IMR-90 (cell line): ENCODE results near the gene RIMBP3C. TPM values are rescaled to one million over a fixed set of nuclear protein-coding genes. Genes with fewer than 3 reads are reported as not detected.

Experiments used
- ATAC-seq: fragments of 200-7000 bp; cut with Tn5 transposase; 2 replicates; pipeline ENCODE4 v1.9.1; 2020; ENCODE audit warnings: low read depth, mild to moderate bottlenecking, moderate library complexity
- BruUV-seq: library from RNA; stranded (reverse); fragments of 400-500 nt; replicated peaks from 2 replicates; lab custom pipeline; 2021; lab: Mats Ljungman, UMichigan
- CTCF ChIA-PET: fragments of 300-600 bp; formaldehyde crosslinking; extraction: SDS; loops from one replicate; lab custom pipeline; 2021; ENCODE audit warnings: antibody characterized with exemption; lab: Yijun Ruan, JAX
- POLR2A ChIA-PET: fragments of 300-600 bp; sonication (Branson Sonifier 250); formaldehyde crosslinking; loops from one replicate; lab custom pipeline; 2022; ENCODE audit warnings: antibody characterized with exemption; ENCODE audit not compliant: unreplicated experiment; lab: Charles Lee
- DNase-seq: peaks from one replicate; pipeline ENCODE4 v3.0.0; 2013
- H2AFZ ChIP-seq: replicated peaks from 2 replicates; pipeline ENCODE3; 2013; ENCODE audit warnings: low read length, mild to moderate bottlenecking; ENCODE audit not compliant: poor library complexity
- H2AK5ac ChIP-seq: 2 replicates; pipeline ENCODE4 v1.6.1; 2013; ENCODE audit warnings: low read depth, low read length, inconsistent platforms
- H2AK9ac ChIP-seq: replicated peaks from 2 replicates; pipeline ENCODE3; 2013; ENCODE audit warnings: mild to moderate bottlenecking, low read depth, low read length, moderate library complexity; ENCODE audit not compliant: poor library complexity
- H2BK120ac ChIP-seq: 2 replicates; pipeline ENCODE4 v1.6.1; 2013; ENCODE audit warnings: low read depth, low read length, inconsistent platforms
- H2BK15ac ChIP-seq: 3 replicates; pipeline ENCODE4 v1.6.1; 2013; ENCODE audit warnings: low read depth, low read length, inconsistent platforms
- H2BK20ac ChIP-seq: 2 replicates; pipeline ENCODE4 v1.6.1; 2013; ENCODE audit warnings: low read depth, mild to moderate bottlenecking, inconsistent platforms, low read length, moderate library complexity
- H2BK5ac ChIP-seq: 2 replicates; pipeline ENCODE4 v1.6.1; 2013; ENCODE audit warnings: mild to moderate bottlenecking, low read depth, low read length, inconsistent platforms; ENCODE audit not compliant: poor library complexity, severe bottlenecking
- H3K14ac ChIP-seq: replicated peaks from 2 replicates; pipeline ENCODE4 v1.6.1; 2013; ENCODE audit warnings: low read depth, low read length, inconsistent platforms
- H3K18ac ChIP-seq: 2 replicates; pipeline ENCODE4 v1.6.1; 2013; ENCODE audit warnings: low read depth, low read length, control low read depth
- H3K23ac ChIP-seq: 2 replicates; pipeline ENCODE4 v1.6.1; 2013; ENCODE audit warnings: low read depth, low read length, inconsistent platforms
- H3K27ac ChIP-seq: 2 replicates; pipeline ENCODE4 v1.5.1; 2013; ENCODE audit warnings: mild to moderate bottlenecking, control low read depth, low read length; ENCODE audit not compliant: insufficient read depth
- H3K27me3 ChIP-seq: 2 replicates; pipeline ENCODE4 v1.6.1; 2013; ENCODE audit warnings: low read length; ENCODE audit not compliant: control insufficient read depth, insufficient read depth
- H3K36me3 ChIP-seq: 2 replicates; pipeline ENCODE4 v1.6.1; 2013; ENCODE audit warnings: low read length, mixed read lengths; ENCODE audit not compliant: control insufficient read depth, insufficient read depth
- H3K4ac ChIP-seq: 2 replicates; pipeline ENCODE4 v1.6.1; 2013; ENCODE audit warnings: low read depth, low read length, inconsistent platforms
- H3K4me1 ChIP-seq: 2 replicates; pipeline ENCODE4 v1.6.1; 2013; ENCODE audit warnings: low read length, mixed read lengths; ENCODE audit not compliant: control insufficient read depth, insufficient read depth
- H3K4me2 ChIP-seq: 2 replicates; pipeline ENCODE4 v1.6.1; 2013; ENCODE audit warnings: low read depth, mild to moderate bottlenecking, control low read depth, low read length, moderate library complexity
- H3K4me3 ChIP-seq: 2 replicates; pipeline ENCODE4 v1.5.1; 2013; ENCODE audit warnings: low read depth, mild to moderate bottlenecking, control low read depth, low read length, moderate library complexity; ENCODE audit not compliant: insufficient read depth
- H3K56ac ChIP-seq: 2 replicates; pipeline ENCODE4 v1.6.1; 2013; ENCODE audit warnings: low read length, inconsistent platforms; ENCODE audit not compliant: insufficient read depth; ENCODE audit errors: extremely low read depth
- H3K79me1 ChIP-seq, 2 experiments: 2 replicates each; pipeline ENCODE4 v1.6.1; 2013; ENCODE audit warnings: low read length in 2 of 2, inconsistent platforms in 1 of 2, low read depth in 1 of 2
- H3K9ac ChIP-seq: 2 replicates; pipeline ENCODE4 v1.6.1; 2013; ENCODE audit warnings: low read depth, low read length, control low read depth
- H3K9me1 ChIP-seq: 2 replicates; pipeline ENCODE4 v1.6.1; 2013; ENCODE audit warnings: low read length, inconsistent platforms; ENCODE audit not compliant: insufficient read depth
- H3K9me3 ChIP-seq: 2 replicates; pipeline ENCODE4 v1.6.1; 2013; ENCODE audit warnings: low read length; ENCODE audit not compliant: control insufficient read depth, insufficient read depth
- H4K20me1 ChIP-seq: 2 replicates; pipeline ENCODE4 v1.6.1; 2013; ENCODE audit warnings: low read length, inconsistent platforms; ENCODE audit not compliant: insufficient read depth
- H4K5ac ChIP-seq: 2 replicates; pipeline ENCODE4 v1.6.1; 2013; ENCODE audit warnings: mild to moderate bottlenecking, low read depth, low read length, control low read depth
- H4K8ac ChIP-seq, 2 experiments: 2 replicates each; pipeline ENCODE4 v1.6.1; 2013; ENCODE audit warnings: low read depth in 2 of 2, low read length in 2 of 2, control low read depth in 1 of 2, inconsistent platforms in 1 of 2
- H4K91ac ChIP-seq: 2 replicates; pipeline ENCODE4 v1.6.1; 2013; ENCODE audit warnings: low read depth, low read length, inconsistent platforms; ENCODE audit not compliant: insufficient read depth
- NFE2L2 ChIP-seq: fragments of 150-350 bp; IDR thresholded peaks from 2 replicates; pipeline ENCODE4 v1.6.1; 2016; ENCODE audit warnings: low read depth, mild to moderate bottlenecking, low read length
- WGBS, 2 experiments: methylation state at CpG; one replicate each; pipeline versions ENCODE4 v1.1.5 to v1.1.7; 2013; ENCODE audit warnings: missing lambda C conversion rate in 2 of 2; ENCODE audit not compliant: insufficient read length in 1 of 2; ENCODE audit errors: extremely low coverage in 2 of 2; 5-methylcytosine and 5-hydroxymethylcytosine counted together
- dilution Hi-C: fragments of 300-500 bp; cut with HindIII; formaldehyde crosslinking; loops from one replicate; pipeline ENCODE4 v1.14.3; 2018; ENCODE audit warnings: low sequenced_read_pairs; ENCODE audit not compliant: unreplicated experiment
- in situ Hi-C: fragments of 300-500 bp; cut with MboI; formaldehyde crosslinking; loops from 3 replicates; pipeline ENCODE4 v1.14.3; 2019; ENCODE audit warnings: low sequenced_read_pairs, inconsistent platforms, mixed read lengths
- intact Hi-C: fragments of 100-400 bp; cut with micrococcal nuclease; formaldehyde crosslinking; loops from 2 replicates; pipeline ENCODE4 v1.10.0; 2022
- polyA plus RNA-seq, 3 experiments: library from polyadenylated mRNA; depleted of rRNA; stranded (reverse); fragments of >200 nt; gene quantifications; 2 replicates each; pipeline ENCODE4 v1.2.3, GENCODE V29; 2012; ENCODE audit warnings: low replicate concordance in 1 of 3
- total RNA-seq: library from RNA; depleted of rRNA; stranded (reverse); fragments of >200 nt; gene quantifications from 2 replicates; pipeline ENCODE4 v1.2.3, GENCODE V29; 2012
- TF ChIP-seq, protein P1 (sequence below): conservative IDR thresholded peaks from 2 replicates; pipeline ENCODE4 v1.5.1; 2012; ENCODE audit warnings: mild to moderate bottlenecking, low read depth, low read length, improper control_type of control experiment

Gene RIMBP3C
- total and polyA plus RNA-seq, 2 of the 4 experiments (the other 2 are of a cell fraction) = 0.05 to 0.36 TPM

DNA sequence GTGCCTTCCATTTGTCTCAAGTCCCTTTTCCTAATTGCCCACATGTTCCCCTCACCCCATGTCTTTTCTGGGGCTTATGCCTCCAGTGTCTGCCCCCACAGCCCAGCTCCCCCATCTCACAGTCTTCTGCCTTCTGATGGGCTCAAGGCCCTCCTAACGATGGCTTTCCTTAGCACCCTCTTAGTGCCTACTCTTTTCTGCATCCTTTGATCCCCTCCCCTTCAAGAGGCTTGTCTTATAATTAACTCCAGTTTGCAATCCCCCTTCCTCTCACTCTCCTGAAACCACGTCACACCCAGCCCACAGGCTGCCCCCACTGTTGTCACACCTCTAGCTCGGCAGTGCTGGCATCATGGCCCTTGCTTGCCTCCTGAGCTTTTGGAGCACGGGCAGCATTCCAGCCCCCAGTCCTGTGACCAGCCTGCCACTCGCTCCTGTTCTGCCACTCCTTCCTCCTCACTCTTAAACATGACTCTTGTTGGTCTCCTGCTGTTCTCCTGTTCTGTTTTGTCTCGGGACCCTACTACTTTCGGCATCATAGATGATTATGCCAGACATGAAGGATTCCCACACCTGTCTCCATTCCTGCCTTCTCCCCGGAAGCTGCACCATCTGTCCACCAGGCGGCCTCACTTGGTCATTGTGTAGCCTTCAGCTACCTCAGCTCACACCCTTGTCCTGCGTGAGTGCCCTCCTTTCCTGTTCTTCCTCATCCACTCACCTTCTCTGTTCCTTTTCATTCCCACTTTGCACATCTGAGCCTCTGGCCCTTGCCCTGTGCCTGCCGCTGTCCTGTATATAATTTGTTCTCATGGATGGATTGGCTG, 42.4 kb upstream of the RIMBP3C start:
- Histone ChIP-seq H3K9me3 (no peaks in the 10 kb centered on the region), H2AK5ac (no peak overlapping the region), H4K5ac (no peak overlapping the region), H3K36me3 (peaks cover 33% of the 10 kb centered on the region), H2BK5ac (no peak overlapping the region), H3K4ac (no peak overlapping the region), H2BK15ac (no peak overlapping the region), H4K8ac (no peak overlapping the region), H3K27me3 (no peaks in the 10 kb centered on the region), H2BK120ac (no peak overlapping the region), H3K14ac (no peak overlapping the region), H3K4me1 (peaks cover 16% of the 10 kb centered on the region), H4K91ac (no peak overlapping the region), H3K23ac (no peak overlapping the region), H3K56ac (no peak overlapping the region), H2AFZ (no peak overlapping the region), H3K27ac (no peak overlapping the region), H4K20me1 (peaks cover 92% of the 10 kb centered on the region), H3K9ac (no peak overlapping the region), H3K4me2 (no peak overlapping the region), H3K18ac (no peak overlapping the region), H3K79me1 (peaks cover 17 to 67% of the 10 kb centered on the region in 2 experiments), H3K9me1 (peaks cover 32% of the 10 kb centered on the region), H2AK9ac (no peak overlapping the region), H3K4me3 (no peak overlapping the region), H2BK20ac (no peak overlapping the region)
- no peak for ATAC-seq
- in situ Hi-C loops = no loop called here
- POLR2A ChIA-PET = no interaction called here
- 70% methylated on average over 6 of the region's 11 CpGs; no CpG with 5 or more reads in 1 of the 2 experiments for WGBS, 2 experiments
- no TSS peak for BruUV-seq
- intact Hi-C loops = no loop called here
- dilution Hi-C loops = no loop called here
- DNase-seq = no peak
- CTCF ChIA-PET = interaction anchor here (0.9 kb wide), 1 partner anchor 10 kb away, joined by 8 read pairs; no protein-coding TSS in a partner anchor
- TF ChIP-seq, protein P1, sequence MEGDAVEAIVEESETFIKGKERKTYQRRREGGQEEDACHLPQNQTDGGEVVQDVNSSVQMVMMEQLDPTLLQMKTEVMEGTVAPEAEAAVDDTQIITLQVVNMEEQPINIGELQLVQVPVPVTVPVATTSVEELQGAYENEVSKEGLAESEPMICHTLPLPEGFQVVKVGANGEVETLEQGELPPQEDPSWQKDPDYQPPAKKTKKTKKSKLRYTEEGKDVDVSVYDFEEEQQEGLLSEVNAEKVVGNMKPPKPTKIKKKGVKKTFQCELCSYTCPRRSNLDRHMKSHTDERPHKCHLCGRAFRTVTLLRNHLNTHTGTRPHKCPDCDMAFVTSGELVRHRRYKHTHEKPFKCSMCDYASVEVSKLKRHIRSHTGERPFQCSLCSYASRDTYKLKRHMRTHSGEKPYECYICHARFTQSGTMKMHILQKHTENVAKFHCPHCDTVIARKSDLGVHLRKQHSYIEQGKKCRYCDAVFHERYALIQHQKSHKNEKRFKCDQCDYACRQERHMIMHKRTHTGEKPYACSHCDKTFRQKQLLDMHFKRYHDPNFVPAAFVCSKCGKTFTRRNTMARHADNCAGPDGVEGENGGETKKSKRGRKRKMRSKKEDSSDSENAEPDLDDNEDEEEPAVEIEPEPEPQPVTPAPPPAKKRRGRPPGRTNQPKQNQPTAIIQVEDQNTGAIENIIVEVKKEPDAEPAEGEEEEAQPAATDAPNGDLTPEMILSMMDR = 0 out of 2 replicates have a peak, but pooled peaks have one; percentile 18
- TF ChIP-seq NFE2L2 = no peak
